ENCODE data around the gene ALX4. TPM values are rescaled to one million over a fixed set of nuclear protein-coding genes. Genes with fewer than 3 reads are reported as not detected.

Gene ALX4
- total and polyA plus RNA-seq, 5 donors = 0.07 TPM; not detected in 4

GRCh38 chr11:44274404-44274803 lies 35.5 kb downstream of the ALX4 start:
- ATAC-seq (no peak), DNase-seq (no peak)
- WGBS = 79% methylated on average over 1 of the region's 1 CpG
- H3K9me3 ChIP-seq (ENCODE audit: control insufficient read depth, low read length) = no peaks in the 10 kb centered on the region
- H3K27me3 ChIP-seq (ENCODE audit: control insufficient read depth, insufficient read depth) = no peaks in the 10 kb centered on the region
- no peaks in the 10 kb centered on the region for H3K4me1 ChIP-seq (ENCODE audit: control insufficient read depth, insufficient read depth, low read length)
- intact Hi-C loops (cut with DNase I) = no loop called here
- no peak overlapping the region for H3K27ac ChIP-seq (ENCODE audit: low read length)
- no peak overlapping the region for H3K4me3 ChIP-seq (ENCODE audit: low read length)

GRCh38 chr11:44271286-44271685 lies 38.7 kb downstream of the ALX4 start:
- intact Hi-C loops (cut with DNase I) = no loop called here
- Histone ChIP-seq H3K4me1 (ENCODE audit: control insufficient read depth, insufficient read depth, low read length) (no peaks in the 10 kb centered on the region), H3K4me3 (ENCODE audit: low read length) (no peak overlapping the region), H3K27ac (ENCODE audit: low read length) (no peak overlapping the region), H3K9me3 (ENCODE audit: control insufficient read depth, low read length) (no peaks in the 10 kb centered on the region), H3K27me3 (ENCODE audit: control insufficient read depth, insufficient read depth) (no peaks in the 10 kb centered on the region)
- DNase-seq (no peak), ATAC-seq (no peak)
- WGBS = 96% methylated on average over 6 of the region's 6 CpGs

- Histone ChIP-seq H3K4me1 (ENCODE audit: control insufficient read depth, insufficient read depth, low read length) (no peaks in the 10 kb centered on the region), H3K27ac (ENCODE audit: low read length) (no peak overlapping the region)
- intact Hi-C loops (cut with DNase I) = no loop called here
Observed at GRCh38 chr11:44270403-44271273, 39.3 kb downstream of the ALX4 start.

GRCh38 chr11:44269369-44270351 lies 40.3 kb downstream of the ALX4 start:
- no peak overlapping the region for H3K27ac ChIP-seq (ENCODE audit: low read length)
- DNase-seq = peak in 2 of 3 donors; percentile 32 to 49
- no peak overlapping the region for H3K4me3 ChIP-seq (ENCODE audit: low read length)
- H3K27me3 ChIP-seq (ENCODE audit: control insufficient read depth, insufficient read depth) = no peaks in the 10 kb centered on the region
- ATAC-seq = peak; percentile 39 to 42
- H3K9me3 ChIP-seq (ENCODE audit: control insufficient read depth, low read length) = no peaks in the 10 kb centered on the region
- intact Hi-C loops (cut with DNase I) = no loop called here
- WGBS = 45% methylated on average over 17 of the region's 17 CpGs
- H3K4me1 ChIP-seq (ENCODE audit: control insufficient read depth, insufficient read depth, low read length) = no peaks in the 10 kb centered on the region

More at GRCh38 chr11:44270403-44271273, 39.3 kb downstream of the ALX4 start:
- Histone ChIP-seq H3K4me3 (ENCODE audit: low read length) (no peak overlapping the region), H3K27me3 (ENCODE audit: control insufficient read depth, insufficient read depth) (no peaks in the 10 kb centered on the region), H3K9me3 (ENCODE audit: control insufficient read depth, low read length) (no peaks in the 10 kb centered on the region)
- WGBS = 89% methylated on average over 20 of the region's 20 CpGs
- DNase-seq (peak in 1 of 3 donors; percentile 49), ATAC-seq (no peak)

- no peak for ATAC-seq
- Histone ChIP-seq H3K27ac (ENCODE audit: low read length) (no peak overlapping the region), H3K4me1 (ENCODE audit: control insufficient read depth, insufficient read depth, low read length) (no peaks in the 10 kb centered on the region), H3K4me3 (ENCODE audit: low read length) (no peak overlapping the region), H3K27me3 (ENCODE audit: control insufficient read depth, insufficient read depth) (no peaks in the 10 kb centered on the region), H3K9me3 (ENCODE audit: control insufficient read depth, low read length) (no peaks in the 10 kb centered on the region)
- intact Hi-C loops (cut with DNase I) = no loop called here
- WGBS = 90% methylated on average over 5 of the region's 5 CpGs
- DNase-seq = no peak
Observed at GRCh38 chr11:44268614-44269080, 41.3 kb downstream of the ALX4 start.

- intact Hi-C loops (cut with DNase I) = no loop called here
- ATAC-seq = no peak
- H3K27ac ChIP-seq (ENCODE audit: low read length) = no peak overlapping the region
- 69% methylated on average over 8 of the region's 8 CpGs for WGBS
- H3K4me3 ChIP-seq (ENCODE audit: low read length) = no peak overlapping the region
- no peaks in the 10 kb centered on the region for H3K9me3 ChIP-seq (ENCODE audit: control insufficient read depth, low read length)
- H3K4me1 ChIP-seq (ENCODE audit: control insufficient read depth, insufficient read depth, low read length) = no peaks in the 10 kb centered on the region
- no peak for DNase-seq
- no peaks in the 10 kb centered on the region for H3K27me3 ChIP-seq (ENCODE audit: control insufficient read depth, insufficient read depth)
Observed at GRCh38 chr11:44267750-44268613, 42.0 kb downstream of the ALX4 start.

- Histone ChIP-seq H3K4me3 (ENCODE audit: low read length) (no peak overlapping the region), H3K27ac (ENCODE audit: low read length) (no peak overlapping the region), H3K4me1 (ENCODE audit: control insufficient read depth, insufficient read depth, low read length) (no peaks in the 10 kb centered on the region), H3K27me3 (ENCODE audit: control insufficient read depth, insufficient read depth) (no peaks in the 10 kb centered on the region), H3K9me3 (ENCODE audit: control insufficient read depth, low read length) (no peaks in the 10 kb centered on the region)
- DNase-seq (peak in 1 of 3 donors; percentile 15), ATAC-seq (no peak)
- intact Hi-C loops (cut with DNase I) = no loop called here
- WGBS = 91% methylated on average over 24 of the region's 24 CpGs
Observed at GRCh38 chr11:44267006-44267749, 42.8 kb downstream of the ALX4 start.

GRCh38 chr11:44266056-44266780 lies 43.7 kb downstream of the ALX4 start:
- ATAC-seq = no peak
- intact Hi-C loops (cut with DNase I) = no loop called here
- no peaks in the 10 kb centered on the region for H3K9me3 ChIP-seq (ENCODE audit: control insufficient read depth, low read length)
- no peak overlapping the region for H3K4me3 ChIP-seq (ENCODE audit: low read length)
- H3K4me1 ChIP-seq (ENCODE audit: control insufficient read depth, insufficient read depth, low read length) = no peaks in the 10 kb centered on the region
- H3K27me3 ChIP-seq (ENCODE audit: control insufficient read depth, insufficient read depth) = no peaks in the 10 kb centered on the region
- 82% methylated on average over 9 of the region's 9 CpGs for WGBS
- DNase-seq = no peak
- H3K27ac ChIP-seq (ENCODE audit: low read length) = no peak overlapping the region

GRCh38 chr11:44264761-44265160 lies 45.2 kb downstream of the ALX4 start:
- H3K9me3 ChIP-seq (ENCODE audit: control insufficient read depth, low read length) = no peaks in the 10 kb centered on the region
- intact Hi-C loops (cut with DNase I) = no loop called here
- no peak for ATAC-seq
- 93% methylated on average over 22 of the region's 22 CpGs for WGBS
- H3K4me3 ChIP-seq (ENCODE audit: low read length) = no peak overlapping the region
- DNase-seq = peak in 1 of 3 donors; percentile 53
- no peaks in the 10 kb centered on the region for H3K27me3 ChIP-seq (ENCODE audit: control insufficient read depth, insufficient read depth)
- H3K4me1 ChIP-seq (ENCODE audit: control insufficient read depth, insufficient read depth, low read length) = no peaks in the 10 kb centered on the region
- H3K27ac ChIP-seq (ENCODE audit: low read length) = no peak overlapping the region

Data from right cardiac atrium (tissue), 5 donors.